Activated CD8-positive, alpha-beta memory T cell treated with anti-CD3 and anti-CD28 coated beads for 36 hours (primary cell): ENCODE measurements around the gene UTP14A. TPM values are rescaled to one million over a fixed set of nuclear protein-coding genes. Genes with fewer than 3 reads are reported as not detected.

ENCODE experiments used
- CTCF ChIA-PET: fragments of 350-600 bp; sonication (Branson Sonifier 250); formaldehyde crosslinking; loops from one replicate; lab custom pipeline; 2021; ENCODE audit warnings: antibody characterized with exemption; lab: Charles Lee
- POLR2A ChIA-PET: fragments of 350-600 bp; sonication (Branson Sonifier 250); formaldehyde crosslinking; loops from one replicate; lab custom pipeline; 2021; ENCODE audit warnings: antibody characterized with exemption; lab: Charles Lee
- total RNA-seq, 2 experiments: library from RNA; stranded (reverse); gene quantifications; one replicate each; pipeline ENCODE4 v1.2.3, GENCODE V29; 2021

UTP14A gene
- total RNA-seq, 2 experiments from 2014 or later, result 62.8 to 63.3 TPM

DNA sequence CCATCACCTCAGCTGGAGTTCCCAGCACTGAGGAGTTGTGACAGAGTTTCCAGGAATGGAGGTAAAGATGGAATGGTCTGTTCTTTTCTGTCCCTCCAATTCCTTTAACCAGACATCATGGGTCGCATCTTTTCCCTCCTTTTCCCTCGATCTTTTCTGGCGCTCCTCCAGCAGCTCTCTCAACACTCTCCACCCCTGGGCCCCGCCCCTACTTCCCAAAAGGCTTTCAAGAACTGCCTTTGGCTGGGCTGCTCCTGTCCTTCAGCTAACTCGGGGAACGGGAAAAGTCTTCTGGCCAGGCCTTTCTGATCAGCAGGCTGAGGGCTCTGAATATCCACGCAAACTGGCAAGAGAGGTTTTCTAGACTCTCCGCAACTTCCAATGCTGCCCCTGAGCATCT, 34.0 kb downstream of the UTP14A start:
- CTCF ChIA-PET, result no interaction called here
- POLR2A ChIA-PET, result no interaction called here

DNA sequence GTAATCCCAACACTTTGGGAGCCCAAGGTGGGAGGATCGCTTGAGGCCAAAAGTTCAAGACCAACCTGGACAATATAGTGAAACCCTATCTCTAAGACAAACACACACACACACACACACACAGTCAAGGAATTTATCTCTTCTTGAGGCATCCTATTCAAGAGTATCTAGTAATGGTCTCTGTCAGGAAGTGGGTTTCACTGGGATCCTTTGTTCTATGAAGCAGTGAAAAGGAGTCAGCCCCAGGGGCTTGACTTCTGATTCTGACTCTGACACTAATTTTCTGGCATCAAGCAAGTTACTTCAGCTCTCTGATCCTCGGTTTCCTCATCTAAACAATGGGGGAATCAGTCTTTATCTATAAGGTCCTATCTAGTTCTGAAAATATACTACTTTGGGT, 34.8 kb downstream of the UTP14A start:
- CTCF ChIA-PET, result no interaction called here
- POLR2A ChIA-PET, result no interaction called here

DNA sequence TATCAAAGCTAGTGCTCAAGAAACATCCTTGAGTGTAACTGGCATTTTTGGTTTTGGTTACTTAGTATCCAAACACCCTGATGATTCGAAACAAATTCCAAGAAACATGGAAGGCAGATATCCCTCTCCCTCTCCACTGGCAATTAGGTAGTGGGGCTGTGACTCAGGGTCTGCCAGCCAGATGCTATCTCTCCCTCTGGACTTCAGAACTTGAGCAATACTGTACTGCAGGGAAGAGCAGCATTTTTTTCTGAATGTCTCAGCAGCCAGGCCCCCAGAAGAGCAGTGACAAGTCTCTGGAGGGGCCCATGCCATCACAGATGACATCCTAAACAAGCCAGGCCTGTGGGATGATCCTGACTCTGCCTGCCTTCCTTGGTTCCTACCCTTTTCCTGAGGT, 39.2 kb downstream of the UTP14A start:
- POLR2A ChIA-PET, result no interaction called here
- CTCF ChIA-PET, result no interaction called here

DNA sequence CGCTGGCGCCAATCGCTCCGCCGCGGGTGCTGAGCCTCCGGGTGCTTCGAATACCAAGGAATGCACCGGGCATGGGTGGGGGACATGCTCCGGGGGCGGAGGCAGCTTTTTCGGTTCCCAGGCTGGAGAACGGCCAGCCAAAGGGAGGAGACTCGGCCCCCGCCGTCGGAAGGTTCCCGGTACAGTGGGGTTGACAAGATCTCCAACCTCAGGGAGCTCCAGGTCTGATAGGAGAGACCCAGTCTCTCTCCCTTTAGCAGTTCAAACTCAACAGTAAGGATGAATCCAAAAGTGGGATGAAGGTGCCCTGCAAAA, 47.3 kb downstream of the UTP14A start:
- ChIA-PET POLR2A (no interaction called here), CTCF (no interaction called here)

DNA sequence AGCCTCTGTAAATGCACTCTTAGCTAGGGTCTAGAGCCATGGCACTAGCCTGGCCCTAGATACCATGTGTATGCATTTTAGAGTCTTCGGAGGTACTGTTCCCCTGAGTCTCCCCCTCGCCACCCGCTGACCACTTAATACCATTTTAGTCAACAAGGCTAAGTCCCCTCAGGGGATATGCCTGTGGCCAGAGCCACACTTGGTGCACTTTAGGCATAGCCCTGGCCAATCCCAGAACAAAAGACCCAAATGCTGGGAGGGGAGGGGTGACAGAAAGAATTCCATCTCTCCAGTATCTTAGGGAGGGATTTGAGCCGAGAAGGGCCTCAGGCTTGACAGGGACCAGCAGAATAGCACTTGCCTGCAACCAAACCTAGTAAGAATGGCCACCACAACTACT, 47.9 kb downstream of the UTP14A start:
- POLR2A ChIA-PET, result no interaction called here

DNA sequence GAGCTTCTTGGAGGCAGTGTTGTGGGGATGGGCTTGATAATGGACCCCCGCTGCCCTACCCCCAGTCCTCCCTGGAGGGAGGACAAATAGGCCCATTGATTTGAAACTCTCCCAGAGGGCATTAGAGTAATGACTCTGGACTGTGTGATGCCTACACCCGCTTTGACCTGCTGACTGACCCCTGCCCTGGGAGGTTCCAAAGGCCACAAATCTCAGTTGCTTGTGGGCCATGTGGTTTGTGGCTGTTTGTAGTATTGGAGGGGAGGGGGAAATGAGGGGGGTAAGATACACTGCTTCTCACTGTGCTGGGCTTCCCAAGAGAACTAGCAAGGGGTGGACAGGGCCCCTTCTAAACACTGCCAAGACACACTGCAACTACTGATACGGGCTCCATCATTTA, 48.8 kb downstream of the UTP14A start:
- ChIA-PET POLR2A (no interaction called here), CTCF (no interaction called here)

More for the DNA sequence above, 47.9 kb downstream of the UTP14A start:
- CTCF ChIA-PET, result no interaction called here

DNA sequence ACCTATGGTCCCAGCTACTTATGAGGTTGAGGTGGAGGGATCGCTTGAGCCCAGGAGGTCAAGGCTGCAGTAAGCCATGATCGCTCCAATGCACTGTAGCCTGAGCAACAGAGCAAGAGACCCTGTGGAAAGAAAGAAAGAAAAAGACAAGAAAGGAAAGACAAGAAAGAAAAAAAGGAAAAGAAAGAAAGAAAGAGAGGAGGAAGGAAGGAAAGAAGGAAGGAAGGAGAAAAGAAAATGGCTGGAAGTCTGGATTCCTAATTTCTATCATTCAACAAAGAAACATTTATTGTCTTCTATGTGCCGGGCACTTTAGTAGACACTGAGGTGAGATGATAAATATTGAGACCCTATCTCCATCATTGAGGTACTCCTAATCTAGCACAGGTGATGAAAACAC, 49.7 kb downstream of the UTP14A start:
- CTCF ChIA-PET, result interaction anchor here (1.2 kb wide), 1 partner anchor 30 kb away, joined by 4 read pairs; no protein-coding TSS in a partner anchor
- POLR2A ChIA-PET, result no interaction called here

DNA sequence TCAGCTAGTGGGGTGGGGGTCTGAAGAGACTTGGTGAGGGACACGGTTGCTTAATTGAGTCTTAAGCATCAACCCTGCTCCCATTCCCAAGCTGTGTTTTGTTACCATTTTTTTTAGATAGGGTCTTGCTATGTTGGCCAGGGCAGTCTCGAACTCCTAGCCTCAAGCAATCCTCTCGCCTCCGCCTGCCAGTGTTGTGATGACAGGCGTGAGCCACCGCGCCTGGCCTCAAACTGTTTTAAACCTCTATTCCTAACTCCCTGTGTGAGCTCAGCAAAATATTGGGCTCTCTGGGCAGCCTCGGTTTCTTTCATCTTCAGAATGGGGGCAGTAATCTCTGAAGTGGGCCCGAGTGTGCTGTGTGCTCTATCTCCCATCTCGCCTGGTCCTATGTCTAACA, 50.2 kb downstream of the UTP14A start:
- ChIA-PET POLR2A (no interaction called here), CTCF (interaction anchor here (1.2 kb wide), 1 partner anchor 31 kb away, joined by 4 read pairs; no protein-coding TSS in a partner anchor)

DNA sequence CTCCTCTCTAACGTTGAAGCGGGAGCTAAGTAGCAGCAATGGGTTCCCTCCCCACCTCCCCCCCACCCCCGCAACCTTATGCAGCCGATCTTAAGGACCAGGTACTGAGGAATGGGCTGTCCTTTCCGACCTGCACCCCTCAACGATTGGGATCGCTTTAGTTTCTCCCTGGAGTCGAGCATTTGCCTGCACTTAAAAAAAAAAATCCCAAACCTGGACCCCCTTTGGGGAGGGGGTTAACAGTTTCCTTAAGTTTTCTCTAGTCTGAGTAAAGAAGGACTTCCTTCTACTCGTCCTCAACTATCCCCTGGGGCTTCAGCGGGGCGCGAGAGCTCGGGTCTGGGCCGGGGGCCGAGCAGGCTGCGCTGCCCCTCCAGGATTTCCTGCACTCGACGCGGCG, 50.8 kb downstream of the UTP14A start:
- CTCF ChIA-PET, result interaction anchor here (1.2 kb wide), 1 partner anchor 31 kb away, joined by 4 read pairs; no protein-coding TSS in a partner anchor

DNA sequence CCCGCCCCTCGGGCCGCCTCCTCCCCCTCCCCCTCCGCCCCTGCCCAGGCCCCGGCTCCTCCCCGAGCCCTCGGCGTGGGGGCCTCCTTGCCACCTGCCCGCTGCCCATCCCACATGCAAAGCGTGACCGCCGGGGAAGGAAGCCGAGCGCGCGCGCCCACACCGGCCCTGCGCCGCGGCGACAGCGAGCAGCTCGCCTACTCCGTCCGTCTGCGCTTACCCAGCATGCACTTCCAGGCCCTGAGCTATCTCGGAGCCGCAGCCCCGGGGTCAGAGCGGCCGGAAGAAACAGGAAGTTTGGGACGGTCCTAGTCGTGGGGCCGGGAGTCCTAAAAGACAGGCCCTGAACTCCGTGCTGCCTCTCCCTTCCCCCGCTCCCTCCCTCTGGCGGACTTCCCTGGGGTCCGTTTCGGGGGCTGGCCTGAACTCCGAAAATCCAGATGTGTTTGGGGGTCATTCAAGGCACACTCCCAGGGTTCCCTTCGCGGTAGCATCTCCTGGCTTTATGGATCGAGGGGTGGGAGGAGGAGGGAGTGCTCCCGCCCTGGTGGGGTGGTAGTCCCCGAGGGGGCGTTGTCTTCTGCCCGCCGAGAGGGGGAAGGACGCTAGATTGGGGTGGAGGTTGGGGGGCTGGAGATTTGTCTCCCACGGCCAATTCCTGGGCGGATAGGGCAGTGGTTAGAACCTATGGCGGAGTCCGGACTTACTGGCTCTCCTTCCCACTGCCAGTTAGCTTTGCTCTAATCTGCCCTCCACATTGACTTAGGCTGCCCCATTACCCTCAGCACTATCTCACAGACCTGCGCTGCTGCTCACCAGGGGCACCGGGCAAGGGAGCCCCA, 51.5 kb downstream of the UTP14A start:
- CTCF ChIA-PET, result no interaction called here
- POLR2A ChIA-PET, result no interaction called here

More for the DNA sequence above, 50.8 kb downstream of the UTP14A start:
- POLR2A ChIA-PET, result no interaction called here

DNA sequence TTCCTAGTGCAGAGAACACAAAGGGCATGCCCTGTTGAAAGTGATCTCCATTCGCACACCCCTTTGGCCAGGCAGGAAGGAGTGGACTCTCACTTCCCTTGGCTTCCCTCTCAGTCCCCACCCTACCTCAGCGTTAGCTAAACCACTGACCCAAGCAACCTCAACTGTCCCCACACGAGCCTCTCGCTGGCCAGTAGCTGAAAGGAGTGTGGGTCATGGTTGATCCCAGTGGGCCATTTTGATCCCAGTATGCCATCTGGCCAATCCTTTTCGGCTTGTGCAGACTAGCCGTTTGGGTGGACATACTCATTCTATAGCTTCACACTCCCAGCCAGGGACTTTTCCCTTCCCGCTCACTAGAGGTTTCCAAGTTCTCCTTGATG, 52.1 kb downstream of the UTP14A start:
- ChIA-PET CTCF (interaction anchor here (0.6 kb wide), 1 partner anchor 73 kb away, joined by 3 read pairs; no protein-coding TSS in a partner anchor), POLR2A (no interaction called here)

DNA sequence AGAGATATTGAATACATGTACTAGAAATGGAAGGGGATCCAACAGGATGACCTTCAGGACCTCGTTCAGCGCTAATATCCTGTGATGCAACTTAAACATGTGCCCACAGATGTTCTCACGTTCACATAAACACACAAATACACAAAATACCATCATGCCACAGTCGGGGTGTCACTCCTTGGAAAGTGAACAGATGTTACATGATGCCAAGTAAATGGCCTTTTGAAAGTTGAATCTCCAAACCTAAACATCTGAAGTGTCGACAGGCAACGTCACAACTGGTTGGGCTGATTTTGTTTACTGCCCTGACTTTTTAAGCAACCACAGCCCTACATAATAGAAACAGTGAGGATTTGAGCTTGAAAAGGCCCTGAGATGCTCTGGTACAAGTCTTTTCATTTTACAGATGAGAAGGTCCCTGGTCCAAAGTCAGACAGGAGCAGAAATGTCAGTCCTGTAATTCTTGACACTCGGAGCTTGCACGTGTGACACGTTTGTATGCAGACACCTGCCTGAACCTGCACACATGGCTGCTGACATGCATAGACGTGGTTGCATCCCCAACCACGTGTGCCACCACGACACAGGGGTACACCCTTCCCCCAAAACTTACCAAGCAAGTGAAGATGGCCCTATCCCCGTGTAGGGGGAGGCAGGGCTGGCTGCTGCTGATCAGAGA, 53.0 kb downstream of the UTP14A start:
- CTCF ChIA-PET, result interaction anchor here (0.6 to 1.0 kb wide), 2 partner anchors 33 to 73 kb away, joined by 3 read pairs; no protein-coding TSS in a partner anchor

DNA sequence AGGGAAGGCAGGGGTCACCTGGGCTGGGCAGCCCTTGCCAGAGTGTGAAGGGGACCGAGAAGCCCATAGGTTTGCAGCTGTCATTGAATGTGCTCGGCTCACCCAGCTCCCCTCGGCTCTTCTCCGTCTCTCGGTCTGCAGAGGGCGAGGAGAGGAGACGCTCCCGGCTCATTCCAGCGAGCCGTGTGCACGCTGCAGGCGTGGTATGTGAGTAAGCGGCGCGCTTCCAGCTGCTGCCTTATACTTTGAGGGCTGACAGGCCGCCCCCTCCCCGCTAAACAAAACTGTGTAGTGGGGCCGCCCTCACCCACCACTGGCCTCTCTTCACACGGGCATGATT, 53.5 kb downstream of the UTP14A start:
- ChIA-PET POLR2A (interaction anchor here (0.5 kb wide), 1 partner anchor 26 kb away, joined by 7 read pairs; no protein-coding TSS in a partner anchor), CTCF (interaction anchor here (1.0 kb wide), 1 partner anchor 34 kb away, joined by 3 read pairs; no protein-coding TSS in a partner anchor)

More for the DNA sequence above, 53.0 kb downstream of the UTP14A start:
- POLR2A ChIA-PET, result no interaction called here

DNA sequence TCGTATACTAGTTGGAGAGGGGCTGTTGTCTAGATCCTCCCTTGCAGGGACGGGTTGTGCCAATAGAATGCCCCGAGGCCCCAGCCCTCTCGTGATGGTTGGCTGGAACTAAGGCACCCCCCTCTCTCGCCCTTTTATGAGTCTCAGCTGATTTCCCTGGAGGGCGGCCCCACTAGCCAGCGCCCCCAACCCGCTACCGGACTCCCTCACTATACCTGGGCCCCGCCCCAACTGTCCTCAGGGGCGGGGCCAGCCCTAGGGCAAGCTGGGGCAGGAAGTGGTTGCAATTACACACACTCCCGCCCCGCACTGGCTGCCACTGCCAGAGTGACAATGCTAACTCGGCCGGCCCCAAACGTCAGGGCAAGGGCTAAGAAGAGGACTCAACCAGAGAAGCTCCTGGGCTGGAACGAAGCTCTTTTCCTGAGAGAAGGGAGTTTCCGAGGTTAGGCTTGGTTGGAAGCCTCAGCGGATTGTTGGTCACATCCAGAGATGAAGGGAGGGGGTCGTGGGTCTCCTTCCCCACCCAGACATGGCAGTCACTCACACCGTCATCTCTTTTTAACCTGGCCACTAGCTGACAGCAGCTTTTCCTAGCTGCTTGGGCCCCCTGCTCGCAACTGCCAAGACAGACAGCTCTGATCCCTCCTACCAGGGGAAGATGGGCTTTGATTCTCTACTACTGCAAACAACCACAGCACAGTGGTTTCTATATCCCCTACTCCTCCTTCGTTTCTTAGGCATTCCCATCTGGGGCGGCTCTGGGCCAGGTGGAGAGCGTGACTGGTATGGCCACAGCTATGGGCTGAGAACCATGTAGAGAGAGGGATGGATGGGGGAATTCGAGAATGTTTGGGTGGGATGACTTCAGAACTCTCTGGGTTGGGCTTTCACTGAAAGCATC, 55.5 kb downstream of the UTP14A start:
- ChIA-PET CTCF (interaction anchor here (0.6 to 1.5 kb wide), 2 partner anchors 37 to 99 kb away, joined by 3 to 5 read pairs; no protein-coding TSS in a partner anchor), POLR2A (interaction anchor here (0.6 to 1.6 kb wide), 5 partner anchors 15 to 344 kb away, joined by 3 to 9 read pairs (median 4); no protein-coding TSS in a partner anchor)

DNA sequence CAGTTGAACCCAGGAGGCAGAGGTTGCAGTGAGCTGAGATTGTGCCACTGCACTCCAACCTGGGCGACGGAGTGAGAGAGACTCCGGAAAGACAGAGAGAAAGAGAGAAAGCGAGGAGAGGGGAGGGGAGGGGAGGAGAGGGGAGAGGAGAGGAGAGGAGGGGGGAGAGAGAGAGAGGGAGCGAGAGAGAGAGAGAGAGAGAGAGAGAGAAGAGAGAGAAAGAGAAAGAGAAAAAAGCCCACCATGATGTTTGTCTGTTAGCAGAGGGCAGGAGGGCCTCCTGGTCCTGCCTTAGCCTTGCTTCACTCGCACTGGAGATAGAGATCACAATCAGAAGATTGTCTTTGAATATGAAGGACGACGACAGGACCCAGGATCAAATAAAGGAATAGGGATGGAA, 57.8 kb downstream of the UTP14A start:
- ChIA-PET CTCF (no interaction called here), POLR2A (no interaction called here)

DNA sequence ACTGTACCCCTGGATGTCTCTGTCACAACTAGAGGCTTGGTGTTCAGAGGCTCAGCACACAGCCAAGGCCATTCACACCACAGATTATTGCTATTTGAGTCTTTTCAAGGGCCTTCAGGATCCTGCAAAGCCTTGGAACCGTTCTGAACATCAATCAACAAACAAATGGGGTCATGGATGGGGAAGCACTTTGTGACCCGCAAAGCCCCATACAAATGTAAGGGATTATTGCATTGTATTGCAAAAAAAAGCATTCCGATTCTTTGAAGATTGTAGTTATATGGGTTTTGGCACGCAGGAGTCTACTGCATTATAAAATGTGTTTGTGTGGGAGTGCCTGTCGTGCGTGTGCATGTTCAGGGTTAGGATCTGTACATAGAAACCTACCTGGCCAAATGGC, 59.2 kb downstream of the UTP14A start:
- CTCF ChIA-PET, result no interaction called here
- POLR2A ChIA-PET, result no interaction called here

DNA sequence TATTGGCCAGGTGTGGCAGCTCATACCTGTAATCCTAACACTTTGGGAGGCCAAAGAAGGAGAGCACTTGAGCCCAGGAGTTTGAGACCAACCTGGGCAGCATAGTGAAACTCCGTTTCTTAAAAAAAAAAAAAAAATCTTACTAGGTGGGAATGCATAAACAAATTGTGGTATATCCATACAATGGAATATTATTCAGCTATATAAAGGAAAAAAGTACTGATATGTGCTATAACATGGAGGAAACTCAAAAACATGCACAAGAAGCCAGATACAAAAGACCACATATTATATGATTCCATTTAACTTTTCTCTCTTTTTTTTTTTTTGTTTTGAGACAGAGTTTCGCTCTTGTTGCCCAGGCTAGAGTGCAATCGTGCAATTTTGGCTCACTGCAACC, 63.0 kb downstream of the UTP14A start:
- ChIA-PET POLR2A (no interaction called here), CTCF (no interaction called here)

DNA sequence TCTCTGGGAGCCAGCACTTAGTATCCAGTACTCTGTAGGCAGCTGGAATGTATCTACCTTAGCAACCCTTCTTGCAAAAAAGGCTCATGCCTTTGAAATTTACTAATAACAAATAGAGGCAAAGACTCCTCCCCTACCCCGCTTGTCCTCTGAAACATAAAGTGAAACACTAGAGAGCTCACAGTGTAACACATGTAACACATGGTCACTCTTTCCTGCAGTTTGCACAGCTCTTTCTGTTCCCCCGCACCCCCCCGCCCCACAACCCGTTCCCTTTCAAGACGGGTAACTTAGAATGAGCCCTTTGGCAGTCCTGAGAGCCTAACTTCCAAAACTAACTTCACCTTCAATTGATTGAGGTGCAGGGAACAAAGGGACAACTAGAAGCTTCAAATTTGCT, 70.5 kb downstream of the UTP14A start:
- CTCF ChIA-PET, result no interaction called here
- POLR2A ChIA-PET, result interaction anchor here (1.5 kb wide), 1 partner anchor 15 kb away, joined by 9 read pairs; no protein-coding TSS in a partner anchor
